ENCODE results near the gene RASSF7. TPM values are rescaled to one million over a fixed set of nuclear protein-coding genes. Genes with fewer than 3 reads are reported as not detected.

RASSF7 gene
- total RNA-seq, 1 experiment from 2014 or later = 17.5 TPM

- DNase-seq (ENCODE audit: low read depth) = no peak
These were observed 20.6 kb downstream of the RASSF7 start for GRCh38 chr11:581342-581741.

- DNase-seq (ENCODE audit: low read depth) = no peak
These were observed 21.0 kb downstream of the RASSF7 start for GRCh38 chr11:581752-582151.

- DNase-seq (ENCODE audit: low read depth) = no peak
These were observed 23.5 kb downstream of the RASSF7 start for GRCh38 chr11:584287-584686.

- DNase-seq (ENCODE audit: low read depth) = no peak
These were observed 25.9 kb downstream of the RASSF7 start for GRCh38 chr11:586376-587316.

- DNase-seq (ENCODE audit: low read depth) = no peak
These were observed 26.8 kb downstream of the RASSF7 start for GRCh38 chr11:587546-587945.

- peak; percentile 53 for DNase-seq (ENCODE audit: low read depth)
These were observed 27.2 kb downstream of the RASSF7 start for GRCh38 chr11:587978-588380.

- DNase-seq (ENCODE audit: low read depth) = no peak
These were observed 29.0 kb downstream of the RASSF7 start for GRCh38 chr11:589798-590197.

- DNase-seq (ENCODE audit: low read depth) = no peak
These were observed 30.2 kb downstream of the RASSF7 start for GRCh38 chr11:590997-591396.

- no peak for DNase-seq (ENCODE audit: low read depth)
These were observed 31.7 kb downstream of the RASSF7 start for GRCh38 chr11:592501-592900.

- DNase-seq (ENCODE audit: low read depth) = no peak
These were observed 32.1 kb downstream of the RASSF7 start for GRCh38 chr11:592918-593317.

- DNase-seq (ENCODE audit: low read depth) = no peak
These were observed 32.6 kb downstream of the RASSF7 start for GRCh38 chr11:593347-593746.

GRCh38 chr11:595400-595799, 34.6 kb downstream of the RASSF7 start:
- no peak for DNase-seq (ENCODE audit: low read depth)

- no peak for DNase-seq (ENCODE audit: low read depth)
These were observed 35.6 kb downstream of the RASSF7 start for GRCh38 chr11:596374-596773.

GRCh38 chr11:597166-597725, 36.5 kb downstream of the RASSF7 start:
- no peak for DNase-seq (ENCODE audit: low read depth)

- DNase-seq (ENCODE audit: low read depth) = no peak
These were observed 37.4 kb downstream of the RASSF7 start for GRCh38 chr11:598005-598680.

GRCh38 chr11:601573-602245, 40.9 kb downstream of the RASSF7 start:
- no peak for DNase-seq (ENCODE audit: low read depth)

- no peak for DNase-seq (ENCODE audit: low read depth)
These were observed 42.4 kb downstream of the RASSF7 start for GRCh38 chr11:603154-603553.

- DNase-seq (ENCODE audit: low read depth) = no peak
These were observed 44.7 kb downstream of the RASSF7 start for GRCh38 chr11:605286-606129.

- DNase-seq (ENCODE audit: low read depth) = peak; percentile 30
These were observed 45.5 kb downstream of the RASSF7 start for GRCh38 chr11:606245-606644.

- DNase-seq (ENCODE audit: low read depth) = no peak
These were observed 46.4 kb downstream of the RASSF7 start for GRCh38 chr11:607020-607780.
